CD4-positive, alpha-beta T cell treated with Interleukin-21 for 1 hour (primary cell): ENCODE measurements around the gene SPG11.
A peak's percentile ranks its signal among the peaks of the same experiment; 100 is the strongest.
"Not testable (repeated sequence)": the region's sequence is repeated elsewhere in the genome, so short reads cannot be mapped to it uniquely, and the experiment has no call there.

Experiments
- DNase-seq: peaks from one replicate; pipeline ENCODE4 v3.0.0-alpha.2; 2020

The SPG11 gene

DNA sequence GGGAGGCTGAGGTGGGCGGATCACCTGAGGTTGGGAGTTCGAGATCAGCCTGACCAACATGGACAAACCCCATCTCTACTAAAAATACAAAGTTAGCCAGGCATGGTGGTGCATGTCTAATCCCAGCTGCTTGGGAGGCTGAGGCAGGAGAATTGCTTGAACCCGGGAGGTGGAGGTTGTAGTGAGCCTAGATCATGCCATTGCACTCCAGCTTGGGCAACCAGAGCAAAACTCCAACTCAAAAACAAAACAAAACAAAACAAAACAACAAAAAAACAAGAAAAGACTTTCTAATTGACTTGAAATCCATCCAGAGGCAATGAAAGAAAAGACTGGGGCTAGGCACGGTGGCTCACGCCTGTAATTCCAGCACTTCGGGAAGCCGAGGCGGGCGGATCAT is 114.3 kb downstream of the SPG11 start:
- not testable (repeated sequence) for DNase-seq

DNA sequence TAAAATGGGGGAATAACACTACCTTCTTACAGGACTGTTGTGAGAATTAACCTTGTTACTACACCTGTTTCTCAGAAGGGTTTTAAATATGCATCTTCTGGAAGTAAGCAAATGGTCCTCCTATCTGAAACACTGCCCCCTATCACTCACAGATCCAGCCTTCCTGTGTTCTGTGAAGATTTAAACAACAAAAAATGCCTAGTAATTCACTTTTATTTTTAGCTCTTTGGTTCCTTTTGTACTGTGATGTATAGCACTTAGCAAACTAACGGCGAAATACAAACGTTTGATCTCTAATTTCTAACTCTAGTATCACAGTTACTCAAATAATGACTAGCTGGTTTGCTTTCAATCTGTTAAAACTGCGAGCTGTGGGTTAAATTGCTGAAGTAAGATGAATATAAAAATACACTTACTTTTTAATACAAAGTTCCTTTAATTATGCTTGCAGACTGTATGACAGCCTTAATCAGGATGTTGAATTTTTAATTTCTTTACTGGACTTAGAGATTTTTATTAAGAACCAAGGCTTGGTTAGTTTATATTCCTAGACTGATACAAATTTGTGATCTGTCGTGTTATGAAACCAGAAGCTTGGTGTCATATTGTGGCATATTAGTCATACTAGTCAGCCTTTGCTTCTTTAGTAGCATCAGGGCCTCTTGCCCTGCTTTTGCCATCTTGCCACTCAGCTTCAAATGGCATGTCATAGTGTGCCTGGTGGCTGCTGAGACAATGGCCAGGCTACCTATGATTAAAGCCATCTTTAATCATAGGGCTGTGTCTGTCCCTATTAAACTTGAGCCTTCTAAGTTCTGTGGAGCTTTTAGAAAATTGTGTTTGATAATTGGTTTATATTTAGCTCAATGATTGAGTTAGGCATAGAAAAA is 117.3 kb downstream of the SPG11 start:
- DNase-seq = peak; percentile 37

DNA sequence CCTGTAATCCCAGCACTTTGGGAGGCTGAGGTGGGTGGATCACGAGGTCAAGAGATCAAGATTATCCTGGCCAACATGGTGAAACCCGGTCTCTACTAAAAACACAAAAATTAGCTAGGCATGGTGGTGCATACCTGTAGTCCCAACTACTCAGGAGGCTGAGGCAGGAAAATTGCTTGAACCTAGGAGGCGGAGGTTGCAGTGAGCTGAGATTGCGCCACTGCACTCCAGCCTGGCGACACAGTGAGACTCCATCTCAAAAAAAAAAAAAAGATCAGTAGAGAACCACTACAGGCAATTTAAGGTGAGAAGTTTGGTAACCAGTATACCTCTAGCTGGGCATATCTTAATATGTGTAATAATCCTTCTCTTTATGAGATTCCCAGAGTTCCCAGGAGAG is 118.7 kb downstream of the SPG11 start:
- not testable (repeated sequence) for DNase-seq

DNA sequence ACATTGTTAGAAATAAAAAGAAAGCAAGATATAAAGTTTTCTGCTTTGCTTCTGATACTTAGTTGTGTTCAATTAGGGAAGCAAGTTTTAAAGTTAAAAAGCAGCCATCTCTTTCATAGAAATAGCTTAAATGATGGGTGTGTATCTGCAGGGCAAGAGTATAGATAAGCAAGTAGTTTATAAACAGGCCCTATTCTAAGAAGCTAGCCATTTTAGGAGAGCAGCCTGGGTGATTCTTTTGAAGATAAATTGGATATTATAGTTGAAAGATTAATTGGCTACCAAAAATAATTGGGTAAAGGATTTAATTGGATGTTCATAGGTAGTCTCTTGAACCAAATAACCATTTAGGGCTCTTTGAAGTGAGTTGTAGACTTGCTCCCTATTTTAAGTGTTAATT is 120.9 kb downstream of the SPG11 start:
- DNase-seq = no peak

DNA sequence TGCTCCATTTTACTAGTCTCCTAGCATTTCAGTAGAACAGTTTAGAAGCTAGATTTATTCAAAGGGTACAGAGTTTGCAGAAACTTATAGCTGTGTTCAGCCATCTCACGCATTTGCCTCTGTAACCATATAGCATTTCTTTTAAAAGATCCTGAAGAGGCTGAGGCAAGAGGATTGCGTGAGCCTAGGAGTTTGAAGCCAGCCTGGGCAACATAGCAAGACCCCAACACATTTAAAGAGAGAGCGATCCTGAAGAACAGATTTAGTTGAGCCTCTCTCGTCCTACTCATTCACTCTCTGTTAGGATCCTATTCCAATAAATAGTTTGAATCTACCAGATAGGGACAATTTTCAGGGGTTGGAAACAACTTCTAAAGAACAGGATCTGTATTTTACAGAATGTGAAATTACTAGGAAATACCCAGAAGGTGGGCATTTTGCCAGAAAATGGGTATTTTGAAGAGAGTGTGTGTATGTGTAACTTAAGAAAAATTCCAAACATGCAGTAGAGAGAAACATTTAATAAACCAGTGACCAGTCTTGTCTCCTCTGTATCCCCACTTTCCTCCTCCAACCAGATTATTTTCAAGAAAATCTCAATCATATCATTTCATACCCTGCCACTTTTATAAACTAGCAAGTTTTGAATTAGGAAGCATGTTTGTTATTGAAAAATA is 122.0 kb downstream of the SPG11 start:
- DNase-seq = no peak

DNA sequence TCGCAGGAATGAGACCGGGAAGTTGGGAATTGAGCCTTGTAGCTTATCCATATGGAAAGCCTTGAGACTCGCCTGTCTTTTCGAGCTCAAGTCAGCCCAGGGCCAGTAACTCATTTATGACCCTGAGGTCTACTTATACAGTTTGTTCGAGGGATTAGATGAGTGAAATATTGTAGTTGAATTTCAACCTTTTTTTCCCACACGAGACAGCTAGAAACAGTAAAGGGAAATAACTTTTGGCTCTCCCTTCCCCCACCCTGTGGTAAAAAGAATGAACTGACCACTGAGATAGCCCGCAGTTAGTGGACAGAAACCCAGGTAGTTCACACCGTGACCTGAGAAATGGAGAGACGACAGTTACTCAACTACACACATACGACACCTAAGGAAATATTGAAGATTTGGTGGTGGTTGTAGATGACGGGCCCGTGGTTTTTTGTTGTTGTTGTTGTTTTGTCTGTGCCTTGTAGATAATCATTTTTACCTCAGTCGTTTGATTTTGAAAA is 125.7 kb downstream of the SPG11 start:
- peak; percentile 46 for DNase-seq

DNA sequence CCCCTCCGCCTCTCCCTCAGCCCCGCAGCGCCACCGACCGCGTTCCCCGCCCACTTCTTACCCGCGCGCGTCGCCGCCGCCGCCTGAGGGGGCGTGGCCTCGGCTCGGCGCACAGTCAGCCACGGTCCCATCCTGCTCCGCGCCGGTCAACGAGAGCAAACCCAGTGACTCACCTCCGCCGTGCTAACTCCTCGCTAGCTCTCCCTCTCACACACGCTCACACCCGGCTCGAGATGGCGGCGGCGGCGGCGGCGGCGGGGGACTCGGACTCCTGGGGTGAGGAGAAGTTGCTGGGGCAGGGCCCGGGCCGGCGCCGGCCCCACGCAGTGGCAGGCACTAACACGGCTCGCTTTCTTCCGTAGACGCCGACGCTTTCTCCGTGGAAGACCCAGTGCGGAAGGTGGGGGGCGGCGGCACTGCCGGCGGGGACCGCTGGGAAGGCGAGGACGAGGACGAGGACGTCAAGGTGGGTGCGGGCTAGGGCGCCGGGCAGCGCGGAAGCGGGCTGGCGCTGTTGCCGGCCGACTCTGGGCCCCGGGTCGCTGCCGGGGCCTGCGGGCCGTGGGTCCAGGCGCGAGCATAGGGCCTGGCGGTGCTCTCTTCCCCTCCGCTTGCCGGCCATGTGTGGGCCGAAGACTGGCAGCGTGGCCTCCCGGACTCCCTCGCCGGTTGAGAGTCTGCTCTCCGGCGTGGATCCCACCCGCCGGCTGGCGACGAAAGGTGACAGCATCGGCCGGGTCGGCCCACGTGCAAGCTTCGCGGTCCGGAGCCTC is 126.3 kb downstream of the SPG11 start, which contains the start of gene EIF3J:
TSS of gene EIF3J (plus strand) at position 186 of the 773 bp plus-strand sequence. CDS start at position 234, 48 bp downstream.
- peak; percentile 96 for DNase-seq

DNA sequence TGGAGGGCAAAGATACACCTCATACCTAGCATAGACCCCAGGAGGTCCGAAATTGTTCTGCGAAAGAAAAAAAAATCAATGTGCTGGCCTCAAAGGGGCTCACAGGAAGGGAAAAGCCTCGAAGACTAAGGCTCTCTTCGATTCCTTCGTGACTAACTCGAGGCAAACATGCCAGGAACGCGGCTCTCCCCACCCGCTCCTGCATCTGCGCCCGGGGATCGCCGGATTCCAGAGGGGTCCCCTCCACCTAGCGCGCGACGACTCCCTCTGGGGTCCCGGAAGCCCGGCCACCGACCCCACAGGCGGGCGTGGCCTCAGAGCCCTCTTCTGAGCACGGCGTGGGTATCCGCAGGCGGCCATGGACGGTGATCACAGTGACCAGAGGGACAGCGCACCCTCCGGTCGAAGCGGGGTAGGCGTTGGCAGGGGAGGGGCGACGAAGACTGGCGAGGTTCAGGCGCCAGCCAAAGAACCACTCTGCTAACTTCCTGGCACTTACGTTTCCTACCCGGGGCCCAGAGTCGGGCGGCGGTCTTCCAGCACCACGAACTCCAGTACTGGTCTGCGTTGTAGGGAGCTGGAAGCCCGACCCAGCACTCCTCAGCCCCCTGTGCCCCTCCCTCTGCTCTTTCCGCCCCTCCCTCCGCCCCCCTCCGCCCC is 127.0 kb downstream of the SPG11 start:
- no peak for DNase-seq

DNA sequence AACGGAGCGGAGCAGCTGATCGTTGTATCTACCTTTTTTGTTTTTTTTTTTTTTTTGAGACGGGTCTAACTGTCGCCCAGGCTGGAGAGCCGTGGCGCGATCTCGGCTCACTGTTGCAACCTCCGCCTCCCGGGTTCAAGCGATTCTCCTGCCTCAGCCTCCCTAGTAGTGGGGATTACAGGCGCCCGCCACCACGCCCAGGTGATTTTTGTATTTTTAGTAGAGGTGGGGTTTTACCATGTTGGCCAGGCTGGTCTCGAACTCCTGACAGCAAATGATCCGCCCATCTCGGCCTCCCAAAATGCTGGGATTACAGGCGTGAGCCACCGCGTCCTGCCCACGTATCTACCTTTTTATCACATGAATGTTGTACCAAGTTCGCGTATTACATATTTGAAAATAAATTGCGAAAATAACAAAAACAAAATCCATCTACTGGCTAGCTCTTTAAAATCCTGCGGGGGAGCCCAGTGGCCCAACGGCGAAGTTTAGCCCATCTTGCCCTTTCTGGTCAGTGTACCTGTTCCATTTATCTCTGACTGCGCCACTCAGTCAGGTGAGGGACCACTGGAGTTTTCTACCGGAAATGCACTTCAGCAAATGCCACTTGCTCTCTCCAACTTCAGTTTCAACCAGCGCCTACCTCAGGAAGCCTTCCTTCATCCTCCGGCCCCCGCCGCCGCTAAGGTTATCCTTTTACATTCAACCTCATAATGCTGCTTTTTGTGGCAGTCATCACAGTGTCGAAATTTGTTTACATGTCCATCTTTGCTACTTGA is 127.8 kb downstream of the SPG11 start:
- peak; percentile 39 for DNase-seq

DNA sequence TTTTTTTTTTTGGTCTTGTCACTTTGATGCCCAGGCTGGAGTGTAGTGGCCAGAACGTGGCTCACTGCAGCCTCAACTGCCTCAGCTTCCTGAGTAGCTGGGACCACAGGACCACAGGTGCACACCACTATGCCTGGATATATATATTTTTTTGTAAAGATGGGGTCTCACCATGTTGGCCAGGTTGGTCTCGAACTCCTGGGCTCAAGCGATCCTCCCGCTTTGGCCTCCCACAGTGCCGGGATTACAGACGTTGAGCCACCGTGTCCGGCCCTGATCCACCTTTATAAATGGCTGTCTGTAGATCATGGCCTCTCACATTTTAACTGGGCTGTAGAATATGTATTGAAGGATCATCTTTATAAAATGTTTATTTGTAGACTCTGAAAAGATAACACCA is 128.4 kb downstream of the SPG11 start:
- no peak for DNase-seq

DNA sequence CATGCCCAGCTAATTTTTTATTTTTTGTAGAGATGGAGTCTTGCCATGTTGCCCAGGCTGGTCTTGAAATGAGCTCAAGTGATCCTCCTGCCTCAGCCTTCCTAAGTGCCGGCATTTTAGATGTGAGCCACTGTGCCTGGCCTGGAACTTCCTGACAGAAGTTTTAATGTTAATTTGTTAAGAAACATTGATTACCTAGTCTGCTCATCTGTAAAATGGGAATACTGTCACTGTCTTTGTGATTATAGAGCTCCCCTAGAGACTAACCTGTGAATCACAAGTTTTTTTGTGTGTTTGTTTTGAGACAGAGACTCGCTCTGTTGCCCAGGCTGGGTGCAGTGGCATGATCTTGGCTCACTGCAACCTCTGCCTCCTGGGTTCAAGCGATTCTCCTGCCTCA is 130.8 kb downstream of the SPG11 start:
- DNase-seq = no peak

DNA sequence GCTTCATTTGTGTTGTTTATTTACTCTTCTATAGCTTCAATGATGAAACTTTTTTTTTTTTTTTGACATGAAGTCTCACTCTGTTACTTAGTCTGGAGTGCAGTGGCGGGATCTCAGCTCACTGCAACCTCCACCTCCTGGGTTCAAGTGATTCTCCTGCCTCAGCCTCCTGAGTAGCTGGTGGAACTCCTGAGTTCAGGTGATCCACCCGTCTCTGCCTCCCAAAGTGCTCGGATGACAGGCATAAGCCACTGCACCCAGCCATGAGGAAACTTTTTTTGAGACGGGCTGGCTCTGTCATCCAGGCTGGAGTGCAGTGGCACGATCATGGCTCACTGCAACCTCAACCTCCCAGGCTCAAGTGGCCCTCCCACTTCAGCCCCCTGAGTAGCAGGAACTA is 131.2 kb downstream of the SPG11 start:
- DNase-seq = not testable (repeated sequence)

DNA sequence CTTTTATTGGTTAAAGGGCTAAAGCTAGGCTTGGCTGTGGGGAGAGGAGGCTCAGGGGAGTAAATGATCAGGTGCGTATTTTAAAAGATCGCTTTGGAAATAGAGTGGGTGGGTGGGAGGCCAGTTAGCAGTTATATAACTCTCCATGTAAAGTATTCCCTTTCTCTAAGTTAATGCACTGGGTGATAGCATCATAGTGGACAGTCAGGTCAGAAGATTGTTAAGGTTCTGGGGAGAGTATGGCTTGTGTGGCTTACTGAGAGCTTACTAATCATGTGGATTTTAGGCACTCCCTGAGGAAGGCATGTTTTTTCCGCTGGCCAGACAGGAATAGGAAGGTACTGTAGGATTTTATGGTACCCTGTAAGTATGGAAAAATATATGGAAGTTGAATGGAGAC is 132.8 kb downstream of the SPG11 start:
- no peak for DNase-seq

DNA sequence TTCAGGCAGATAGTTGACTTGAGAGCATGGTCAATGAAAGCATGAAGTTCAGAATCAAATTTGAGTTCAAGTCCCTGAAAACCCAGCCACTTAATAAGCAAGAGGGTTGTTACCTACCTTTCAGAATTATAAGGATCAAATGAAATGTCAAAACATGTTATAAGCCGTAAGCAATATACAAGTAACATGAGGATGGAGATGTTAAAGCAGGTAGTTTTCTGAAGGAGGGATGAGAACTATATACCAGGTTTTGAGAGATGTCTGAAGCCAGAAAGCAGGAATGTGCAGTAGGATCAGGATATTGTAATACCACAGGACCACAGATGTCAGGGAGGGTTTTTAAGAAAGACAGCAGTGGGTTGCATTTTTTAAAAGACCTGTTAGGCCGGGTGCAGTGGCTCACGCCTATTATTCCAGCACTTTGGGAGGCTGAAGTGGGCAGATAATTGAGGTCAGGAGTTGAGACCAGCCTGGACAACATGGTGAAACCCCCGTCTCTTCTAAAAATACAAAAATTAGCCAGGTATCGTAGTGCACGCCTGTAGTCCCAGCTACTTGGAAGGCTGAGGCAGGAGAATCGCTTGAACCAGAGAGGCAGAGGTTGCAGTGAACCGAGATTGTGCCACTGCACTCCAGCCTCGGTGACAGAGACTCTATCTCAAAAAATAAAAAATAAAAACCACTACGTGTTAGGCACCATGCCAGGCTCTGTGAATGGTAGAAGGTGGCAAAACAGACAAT is 133.4 kb downstream of the SPG11 start:
- DNase-seq = no peak

DNA sequence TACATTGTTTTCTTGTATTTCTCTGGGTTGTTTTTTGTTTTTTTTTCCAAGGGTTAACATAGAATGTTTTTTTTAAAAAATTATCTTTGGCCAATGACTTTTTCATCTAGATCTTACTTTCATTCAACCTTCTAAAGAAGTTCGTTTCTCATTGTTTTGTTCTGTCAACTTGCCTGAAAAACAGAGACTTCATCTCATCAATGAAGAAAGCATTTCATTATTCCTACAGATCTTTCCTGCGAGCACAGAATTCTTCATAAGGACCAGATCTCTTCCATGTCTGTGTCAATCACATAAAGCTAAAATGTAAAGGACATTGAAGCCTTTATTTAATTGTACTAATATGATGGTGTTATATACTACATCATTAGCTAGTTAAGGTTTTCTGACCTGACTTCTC is 136.2 kb downstream of the SPG11 start:
- no peak for DNase-seq

DNA sequence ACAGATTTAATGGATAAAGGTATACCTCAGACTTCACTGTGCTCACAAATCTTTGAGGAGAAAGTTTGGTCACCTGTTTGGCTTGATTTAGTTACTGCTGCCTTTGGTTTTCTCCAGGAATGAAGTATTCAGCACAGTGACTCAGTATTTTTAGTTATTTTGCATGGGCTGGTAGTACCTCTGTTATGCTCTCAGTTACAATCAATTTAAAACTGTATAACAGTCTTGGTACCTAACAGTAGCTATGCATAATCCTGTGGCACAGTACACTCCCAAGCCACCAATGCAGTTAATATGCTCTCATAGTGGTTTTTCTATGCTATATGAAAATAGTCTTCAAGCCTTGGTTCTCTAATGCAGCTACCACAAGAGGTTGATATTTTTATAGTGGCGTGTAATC is 138.4 kb downstream of the SPG11 start:
- DNase-seq = no peak

DNA sequence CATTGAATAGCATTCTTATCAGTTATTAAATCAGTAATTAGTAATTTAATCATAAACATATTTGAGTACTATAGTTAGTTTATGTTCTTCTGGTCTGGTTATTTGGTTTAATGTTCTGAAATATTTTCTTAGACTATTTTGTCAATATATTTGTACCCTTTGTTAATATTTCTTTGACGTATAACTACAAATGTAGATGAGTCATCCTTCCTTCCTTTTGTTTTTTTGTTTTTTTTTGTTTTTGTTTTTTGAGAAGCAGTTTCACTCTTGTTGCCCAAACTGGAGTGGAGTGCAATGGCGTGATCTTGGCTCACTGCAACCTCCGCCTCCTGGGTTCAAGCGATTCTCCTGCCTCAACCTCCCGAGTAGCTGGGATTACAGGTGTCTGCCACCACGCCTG is 143.9 kb downstream of the SPG11 start:
- DNase-seq = no peak

DNA sequence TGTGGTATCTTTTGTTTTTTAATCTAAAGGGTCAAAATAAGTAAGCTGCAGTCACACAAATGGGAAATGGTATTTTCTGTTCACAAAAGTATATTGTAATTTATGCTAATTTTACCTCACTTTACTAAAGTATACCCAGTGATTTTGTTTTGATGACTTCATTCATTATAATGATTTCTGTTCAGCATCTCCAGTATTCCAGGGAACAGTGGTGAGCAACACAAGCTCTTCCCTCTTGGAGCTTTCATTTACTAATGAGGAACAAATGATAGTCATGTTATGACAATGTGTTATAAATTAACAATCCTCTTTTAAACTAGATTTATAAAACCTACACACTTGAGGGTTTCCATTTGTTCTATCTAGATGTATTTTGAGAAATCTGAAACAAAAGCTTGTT is 147.0 kb downstream of the SPG11 start:
- no peak for DNase-seq
